Measurements from ENCODE around the gene SLU7.

GRCh38 chr5:160464466-160464797 lies 45.6 kb upstream of the SLU7 start:
- TF ChIP-seq CTCF (IDR thresholded peaks at IDR 0.05 in 4 of 5, conservative IDR thresholded peaks at IDR 0.05 in 1 of 5) (no peak), POLR2A (IDR thresholded peaks at IDR 0.05) (no peak)

All from gastrocnemius medialis (tissue), 4 donors.